A549 treated with RU486 at 1 μM for 4 hours (cell line): Measurements from ENCODE around the gene ZNF33A. TPM values are rescaled to one million over a fixed set of nuclear protein-coding genes. Genes with fewer than 3 reads are reported as not detected.

Source experiments
- total RNA-seq: library from RNA; stranded (reverse); fragments of 200-300 nt; extraction: Qiagen RNA extraction; gene quantifications from 5 replicates; pipeline ENCODE4 v1.2.3, GENCODE V29; 2022; ENCODE audit warnings: low read depth

ZNF33A gene
- total RNA-seq = 6.9 to 8.9 TPM (median 7.3 TPM) in 5 replicates

DNA sequence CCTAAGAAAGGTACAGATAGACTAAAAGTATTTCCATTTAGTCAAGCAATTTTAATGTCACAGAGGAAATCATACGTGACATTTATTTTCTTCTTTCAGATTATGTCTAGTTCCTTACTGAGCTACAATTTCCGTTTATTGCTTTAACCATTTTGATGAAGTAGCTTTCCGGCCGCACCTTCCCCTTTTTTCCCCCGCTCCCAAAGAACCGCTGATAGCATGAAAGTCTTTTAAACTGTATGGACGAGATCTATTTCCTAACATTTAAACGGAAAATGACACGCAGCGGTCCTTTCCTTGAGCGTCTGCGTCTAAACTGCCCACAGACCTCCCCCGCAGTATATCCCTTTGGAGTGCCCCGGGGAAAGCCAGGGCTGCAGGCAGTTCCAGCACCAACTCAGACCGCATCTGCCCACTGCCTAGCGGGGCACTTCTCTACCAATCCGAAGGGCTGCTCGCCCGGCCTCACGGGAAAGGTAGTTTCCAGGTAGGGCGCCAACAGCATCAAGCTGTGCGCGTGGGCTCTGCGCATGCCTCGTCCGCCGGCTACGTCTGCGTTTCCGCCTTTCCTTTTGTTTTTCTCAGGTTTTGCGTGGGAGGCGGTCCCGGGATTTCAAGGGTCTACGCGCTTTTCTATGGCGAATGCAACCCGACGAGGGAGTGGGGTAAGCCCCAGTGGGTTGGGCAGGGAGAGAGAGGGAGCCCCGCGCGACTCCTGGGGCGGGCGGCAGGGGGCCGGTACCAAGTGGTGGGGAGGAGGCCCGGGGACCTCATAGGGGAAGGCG, at the start of gene ZNF33A:
TSS of gene ZNF33A (plus strand) at position 557 of the 785 bp plus-strand sequence. CDS start 1,667 bp downstream, outside the sequence.

DNA sequence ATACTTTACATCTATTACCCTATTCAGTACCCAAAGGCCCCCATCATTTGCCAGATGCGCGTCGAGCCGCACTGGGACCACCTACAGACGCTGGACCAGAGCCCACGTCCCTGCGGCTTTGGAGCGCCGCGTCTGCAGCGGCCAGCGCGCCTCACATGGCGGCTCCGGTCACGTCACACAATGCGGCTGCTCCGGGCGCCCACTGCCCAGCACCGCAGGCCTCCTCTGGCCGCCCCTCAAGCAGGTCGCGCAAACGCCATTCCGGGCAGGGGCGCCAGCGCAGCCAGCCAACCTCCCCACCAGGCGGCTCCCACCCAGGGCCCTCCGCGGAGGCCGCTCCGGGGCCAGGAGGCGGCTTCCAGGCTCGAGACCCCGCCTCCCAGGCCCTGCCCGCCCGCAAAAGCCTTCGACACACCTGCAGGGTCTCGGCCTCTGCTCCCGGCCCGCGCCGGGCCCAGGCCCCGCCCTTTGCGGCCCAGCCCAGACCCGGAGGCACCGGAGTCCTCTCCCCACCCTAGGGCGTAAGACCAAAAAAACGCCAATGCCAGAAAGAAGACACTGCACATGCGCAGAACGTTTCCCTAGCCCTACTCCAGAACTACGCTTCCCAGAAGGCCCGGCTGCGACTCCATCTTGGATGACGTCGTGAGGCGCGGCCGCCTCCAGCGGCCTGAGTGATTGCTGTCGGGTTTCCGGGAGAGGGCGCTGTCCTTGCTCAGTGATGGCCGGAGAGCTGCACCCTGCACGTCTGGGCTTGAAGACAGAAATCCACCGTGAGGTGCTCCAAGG, 34.2 kb upstream of the ZNF33A start, which contains the start of gene ZNF25:
TSS of gene ZNF25 (minus strand) at position 557 of the 789 bp plus-strand sequence. CDS start 4,925 bp downstream, outside the sequence.

DNA sequence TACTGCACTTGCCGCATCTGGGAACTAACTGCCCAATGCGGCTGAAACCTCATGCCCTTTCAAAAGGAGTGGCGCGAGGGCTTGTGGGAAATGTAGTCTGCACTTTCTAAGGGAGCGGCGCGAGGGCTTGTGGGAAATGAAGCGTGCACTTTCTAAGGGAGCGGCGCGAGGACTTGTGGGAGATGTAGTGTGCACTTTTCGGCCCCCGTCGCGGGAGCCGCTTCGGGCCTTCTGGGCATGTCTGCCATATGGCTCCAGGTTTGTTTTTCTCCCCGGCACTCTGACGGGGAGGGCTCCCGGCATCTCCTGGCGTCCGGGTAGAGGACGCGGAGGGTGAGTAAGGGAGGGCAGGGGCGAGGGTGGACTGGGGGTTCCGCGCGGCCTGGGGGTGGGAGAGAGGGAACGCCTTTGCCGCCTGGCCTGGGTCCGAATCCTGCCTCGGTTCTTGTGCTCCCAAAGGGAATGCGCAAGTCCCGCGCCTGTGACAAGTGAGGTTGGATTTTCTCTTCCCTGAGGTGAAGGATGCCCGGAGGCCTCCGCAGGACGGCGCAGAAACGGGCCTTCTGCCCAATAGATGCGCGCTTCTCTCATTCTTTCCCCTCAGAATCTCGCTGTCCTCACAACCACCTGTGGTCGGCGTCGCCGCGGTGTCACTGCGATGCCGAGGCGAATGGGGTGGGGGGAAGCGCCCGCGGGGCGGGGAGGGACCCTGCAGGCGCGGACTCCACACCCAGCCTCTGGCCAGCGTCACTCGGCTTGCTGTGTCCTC, 83.9 kb downstream of the ZNF33A start, which contains the start of gene ZNF37A:
TSS of gene ZNF37A (plus strand) at position 180 of the 769 bp plus-strand sequence. CDS start 2,281 bp downstream, outside the sequence.

Other genes starting within 250 kb of the ZNF33A start
- 2.6 to 6.5 TPM (median 4.0 TPM) in 5 replicates for gene ZNF248, start 153.1 kb upstream of the ZNF33A start, total RNA-seq
- 1.0 to 2.2 TPM (median 2.0 TPM) in 5 replicates for gene ZNF25, start 34.0 kb upstream of the ZNF33A start, total RNA-seq
- 4.0 to 6.6 TPM (median 5.7 TPM) in 5 replicates for gene ZNF37A, start 83.7 kb downstream of the ZNF33A start, total RNA-seq